ENCODE measurements around the gene C11orf24. TPM values are rescaled to one million over a fixed set of nuclear protein-coding genes. Genes with fewer than 3 reads are reported as not detected.

The C11orf24 gene
- total and polyA plus RNA-seq, 2 of the 8 experiments (the other 6 are each of a cell fraction or from before 2014, with no cell fraction given), result 45.4 to 51.7 TPM

- TF ChIP-seq TAF1 (IDR thresholded peaks at IDR 0.05; ENCODE audit: low read depth, low read length) (no peak), KDM1A (IDR thresholded peaks at IDR 0.05; ENCODE audit: borderline replicate concordance, low read length) (no peak), CTBP2 (IDR thresholded peaks at IDR 0.05; ENCODE audit: borderline replicate concordance, insufficient read depth, insufficient read length, low read length) (peak; percentile 25), CREB1 (IDR thresholded peaks at IDR 0.05) (no peak), GTF2F1 (IDR thresholded peaks at IDR 0.05; ENCODE audit: borderline replicate concordance, low read depth, low read length) (no peak), SIX5 (IDR thresholded peaks at IDR 0.05; ENCODE audit: low read depth, low read length) (no peak), POU5F1 (IDR thresholded peaks at IDR 0.05; ENCODE audit: low read depth, low read length) (no peak), E2F6 (IDR thresholded peaks at IDR 0.05) (no peak)
Observed at GRCh38 chr11:68214173-68215086, 57.3 kb downstream of the C11orf24 start (continued).
